Left ventricle myocardium inferior (tissue), 1 donor: ENCODE measurements around the gene COLEC11. TPM values are rescaled to one million over a fixed set of nuclear protein-coding genes. Genes with fewer than 3 reads are reported as not detected.
"Not testable (repeated sequence)": the region's sequence is repeated elsewhere in the genome, so short reads cannot be mapped to it uniquely, and the experiment has no call there.

Source experiments
- DNase-seq: peaks from one replicate; pipeline ENCODE4 v3.0.0-alpha.2; 2020
- H3K27ac ChIP-seq: fragments of 200-600 bp; replicated peaks from 2 replicates; pipeline ENCODE4 v1.8.0; 2021
- H3K27me3 ChIP-seq: fragments of 200-600 bp; 2 replicates; pipeline ENCODE4 v1.8.0; 2021; ENCODE audit warnings: low read depth
- H3K36me3 ChIP-seq: fragments of 200-600 bp; 2 replicates; pipeline ENCODE4 v1.8.0; 2021
- H3K4me1 ChIP-seq: fragments of 200-600 bp; 2 replicates; pipeline ENCODE4 v1.8.0; 2021
- H3K4me3 ChIP-seq: fragments of 200-600 bp; 2 replicates; pipeline ENCODE4 v1.8.0; 2021; ENCODE audit warnings: mild to moderate bottlenecking, moderate library complexity
- H3K9me3 ChIP-seq: fragments of 200-600 bp; replicated peaks from 2 replicates; pipeline ENCODE4 v1.8.0; 2021
- intact Hi-C: fragments of 100-400 bp; cut with micrococcal nuclease; formaldehyde crosslinking; loops from one replicate; pipeline ENCODE4 v1.11.0; 2022
- total RNA-seq: library from RNA; stranded (reverse); fragmentation: NEBNext Ultra II Directional; extraction: Animal tissue kit (Norgen Biotek cat#: 25700); gene quantifications from one replicate; pipeline ENCODE4 v1.2.1, GENCODE V29; 2021
- TF ChIP-seq, protein P1 (sequence below): fragments of 200-600 bp; IDR thresholded peaks from 2 replicates; pipeline ENCODE4 v1.8.0; 2021; ENCODE audit warnings: antibody characterized with exemption, mild to moderate bottlenecking, borderline replicate concordance
- donor health status: DM: no; HTN: yes; CAD: no; lungs with severe emphysema.

The COLEC11 gene
- total RNA-seq, 1 donor from 2014 or later: 4.9 TPM

GRCh38 chr2:3558205-3559014 is 36.5 kb upstream of the COLEC11 start, which contains the start of gene RNASEH1:
RNASEH1 (minus strand) TSS chr2:3558333; CDS start chr2:3558260, 73 bp downstream.
- Histone ChIP-seq H3K36me3 (peaks cover 38% of the 10 kb centered on the region), H3K9me3 (no peaks in the 10 kb centered on the region)
- intact Hi-C loops: no loop called here

DNA sequence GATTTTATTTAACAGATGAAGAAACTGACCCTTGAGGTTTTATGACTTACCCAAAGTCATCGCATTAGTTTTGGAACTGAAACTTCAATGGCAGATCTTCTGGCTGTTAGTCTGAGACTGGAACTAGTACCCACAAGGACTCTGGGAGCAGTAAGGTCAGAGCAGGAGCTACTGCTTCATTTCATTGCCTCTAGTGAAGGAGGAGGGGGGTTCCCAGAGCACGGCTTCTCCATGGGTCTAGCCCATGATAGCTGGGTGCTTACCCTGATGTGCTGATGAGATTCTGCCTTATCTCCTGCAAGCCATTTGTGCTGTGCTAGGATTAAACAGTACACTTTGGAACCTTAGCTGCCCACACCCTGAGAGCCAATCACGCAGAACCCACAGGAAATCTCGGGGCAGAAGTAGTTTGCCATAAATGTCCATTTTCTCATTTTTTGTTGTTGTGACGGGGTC is 31.4 kb upstream of the COLEC11 start:
- Histone ChIP-seq H3K9me3 (no peaks in the 10 kb centered on the region), H3K27me3 (no peaks in the 10 kb centered on the region), H3K36me3 (peaks cover 6% of the 10 kb centered on the region), H3K27ac (no peak overlapping the region), H3K4me1 (peaks cover 8% of the 10 kb centered on the region), H3K4me3 (no peak overlapping the region)
- intact Hi-C loops: no loop called here
- no peak for DNase-seq
- TF ChIP-seq, protein P1, sequence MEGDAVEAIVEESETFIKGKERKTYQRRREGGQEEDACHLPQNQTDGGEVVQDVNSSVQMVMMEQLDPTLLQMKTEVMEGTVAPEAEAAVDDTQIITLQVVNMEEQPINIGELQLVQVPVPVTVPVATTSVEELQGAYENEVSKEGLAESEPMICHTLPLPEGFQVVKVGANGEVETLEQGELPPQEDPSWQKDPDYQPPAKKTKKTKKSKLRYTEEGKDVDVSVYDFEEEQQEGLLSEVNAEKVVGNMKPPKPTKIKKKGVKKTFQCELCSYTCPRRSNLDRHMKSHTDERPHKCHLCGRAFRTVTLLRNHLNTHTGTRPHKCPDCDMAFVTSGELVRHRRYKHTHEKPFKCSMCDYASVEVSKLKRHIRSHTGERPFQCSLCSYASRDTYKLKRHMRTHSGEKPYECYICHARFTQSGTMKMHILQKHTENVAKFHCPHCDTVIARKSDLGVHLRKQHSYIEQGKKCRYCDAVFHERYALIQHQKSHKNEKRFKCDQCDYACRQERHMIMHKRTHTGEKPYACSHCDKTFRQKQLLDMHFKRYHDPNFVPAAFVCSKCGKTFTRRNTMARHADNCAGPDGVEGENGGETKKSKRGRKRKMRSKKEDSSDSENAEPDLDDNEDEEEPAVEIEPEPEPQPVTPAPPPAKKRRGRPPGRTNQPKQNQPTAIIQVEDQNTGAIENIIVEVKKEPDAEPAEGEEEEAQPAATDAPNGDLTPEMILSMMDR: no peak

More at GRCh38 chr2:3558205-3559014, 36.5 kb upstream of the COLEC11 start, which contains the start of gene RNASEH1:
- TF ChIP-seq, protein P1: no peak
- peak within 1 kb of the TSS; percentile 92 for H3K27ac ChIP-seq
- DNase-seq: peak; percentile 99
- H3K27me3 ChIP-seq: no peaks in the 10 kb centered on the region
- peaks cover 26% of the 10 kb centered on the region for H3K4me1 ChIP-seq
- peak within 1 kb of the TSS; percentile 98 for H3K4me3 ChIP-seq

DNA sequence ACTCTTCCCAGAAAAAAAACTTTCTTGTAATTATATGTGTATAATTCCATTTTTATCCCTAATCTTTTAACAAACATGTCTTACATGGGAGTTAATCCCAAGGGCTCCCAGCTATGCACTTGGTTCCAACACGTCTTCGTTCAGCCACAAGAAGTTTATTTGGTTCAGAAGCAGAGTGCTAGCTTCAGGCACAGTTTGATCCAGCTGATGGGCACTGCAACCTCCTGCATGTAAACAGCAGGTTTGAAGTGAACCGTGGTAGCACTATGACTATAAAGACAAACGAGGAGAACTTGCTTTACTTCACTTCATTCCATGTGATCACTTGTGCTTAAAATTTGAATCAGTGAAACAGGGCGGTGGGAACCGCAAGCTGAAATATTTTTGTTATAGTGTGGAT is 29.8 kb upstream of the COLEC11 start:
- intact Hi-C loops: no loop called here

DNA sequence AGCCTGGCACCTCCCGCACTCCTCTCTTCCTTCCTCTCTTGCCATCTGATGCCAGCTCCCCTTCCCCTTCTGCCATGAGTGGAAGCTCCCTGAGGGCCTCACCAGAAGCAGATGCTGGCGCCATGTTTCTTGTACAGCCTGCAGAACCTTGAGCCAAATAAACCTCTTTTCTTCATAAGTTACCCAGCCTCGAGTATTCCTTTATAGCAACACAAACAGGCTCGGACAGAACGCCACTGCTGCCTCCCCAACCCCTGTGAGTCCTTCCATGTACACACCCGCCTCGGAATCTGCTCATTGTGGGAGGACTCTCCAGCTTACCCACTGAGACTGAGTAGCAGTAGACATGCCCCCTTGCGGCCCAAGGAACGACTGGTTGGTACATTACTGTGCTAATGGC is 28.1 kb upstream of the COLEC11 start:
- H3K27me3 ChIP-seq: no peaks in the 10 kb centered on the region
- intact Hi-C loops: no loop called here
- DNase-seq: no peak
- H3K4me1 ChIP-seq: no peaks in the 10 kb centered on the region
- H3K4me3 ChIP-seq: no peak overlapping the region
- no peak overlapping the region for H3K27ac ChIP-seq
- H3K36me3 ChIP-seq: no peaks in the 10 kb centered on the region
- no peaks in the 10 kb centered on the region for H3K9me3 ChIP-seq
- TF ChIP-seq, protein P1: no peak

More for the DNA sequence above, 29.8 kb upstream of the COLEC11 start:
- TF ChIP-seq, protein P1: no peak
- Histone ChIP-seq H3K36me3 (peaks cover under 1% of the 10 kb centered on the region), H3K9me3 (no peaks in the 10 kb centered on the region), H3K4me1 (no peaks in the 10 kb centered on the region), H3K27ac (no peak overlapping the region), H3K27me3 (no peaks in the 10 kb centered on the region), H3K4me3 (no peak overlapping the region)
- no peak for DNase-seq

DNA sequence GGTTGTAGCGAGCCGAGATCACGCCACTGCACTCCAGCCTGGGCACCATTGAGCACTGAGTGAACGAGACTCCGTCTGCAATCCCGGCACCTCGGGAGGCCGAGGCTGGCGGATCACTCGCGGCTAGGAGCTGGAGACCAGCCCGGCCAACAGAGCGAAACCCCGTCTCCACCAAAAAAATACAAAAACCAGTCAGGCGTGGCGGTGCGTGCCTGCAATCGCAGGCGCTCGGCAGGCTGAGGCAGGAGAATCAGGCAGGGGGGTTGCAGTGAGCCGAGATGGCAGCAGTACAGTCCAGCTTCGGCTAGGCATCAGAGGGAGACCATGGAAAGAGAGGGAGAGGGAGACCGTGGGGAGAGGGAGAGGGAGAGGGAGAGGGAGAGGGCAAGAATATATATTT is 25.3 kb upstream of the COLEC11 start:
- H3K27me3 ChIP-seq, DNase-seq, intact Hi-C loops, H3K36me3 ChIP-seq, H3K9me3 ChIP-seq, H3K4me1 ChIP-seq, H3K4me3 ChIP-seq, H3K27ac ChIP-seq: not testable (repeated sequence)

DNA sequence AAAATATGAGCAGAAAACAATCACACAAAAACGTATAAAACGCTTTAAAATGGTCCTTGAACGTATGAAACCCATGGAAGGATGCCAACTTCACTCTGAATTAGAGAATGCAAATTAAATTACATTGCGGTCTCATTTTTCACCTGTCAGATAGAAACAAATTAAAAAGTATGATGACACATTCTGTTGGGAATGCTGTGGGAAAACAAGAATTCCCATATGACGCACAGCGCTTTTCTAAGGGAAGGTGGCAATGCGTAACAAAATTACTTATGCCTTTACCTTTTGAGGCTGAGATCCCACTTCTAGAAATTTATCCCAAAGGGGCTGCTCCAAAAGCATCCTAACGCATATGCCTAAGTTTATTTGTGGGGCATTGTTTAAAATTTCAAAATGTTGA is 23.6 kb upstream of the COLEC11 start:
- intact Hi-C loops: no loop called here
- TF ChIP-seq, protein P1: no peak
- DNase-seq: no peak
- H3K4me3 ChIP-seq: no peak overlapping the region
- H3K4me1 ChIP-seq: peaks cover 17% of the 10 kb centered on the region
- no peaks in the 10 kb centered on the region for H3K27me3 ChIP-seq
- no peaks in the 10 kb centered on the region for H3K9me3 ChIP-seq
- no peak overlapping the region for H3K27ac ChIP-seq
- peaks cover under 1% of the 10 kb centered on the region for H3K36me3 ChIP-seq
